Skin of body (tissue), 2 donors: Measurements from ENCODE around the gene SCCPDH. TPM values are rescaled to one million over a fixed set of nuclear protein-coding genes. Genes with fewer than 3 reads are reported as not detected.
"Not testable (repeated sequence)": the region's sequence is repeated elsewhere in the genome, so short reads cannot be mapped to it uniquely, and the experiment has no call there.

Experiments used
- DNase-seq: peaks from one replicate; lab custom pipeline; 2025; lab: John Stamatoyannopoulos, UW
- total RNA-seq: library from RNA; depleted of rRNA; stranded (reverse); fragments of >200 nt; gene quantifications from one replicate; pipeline ENCODE4 v1.2.3, GENCODE V29; 2014

Gene SCCPDH
- total RNA-seq = 29.1 TPM

- DNase-seq = peak; percentile 33
These were observed at the start of gene SCCPDH for GRCh38 chr1:246724016-246724730. TSS of gene SCCPDH (plus strand) at chr1:246724409. CDS start at chr1:246724423, 14 bp downstream.

GRCh38 chr1:246677842-246678241 is 46.4 kb upstream of the SCCPDH start:
- DNase-seq = no peak

- DNase-seq = peak; percentile 43
These were observed 45.1 kb upstream of the SCCPDH start for GRCh38 chr1:246678816-246679793.

GRCh38 chr1:246679794-246680177 is 44.4 kb upstream of the SCCPDH start:
- DNase-seq = no peak

- DNase-seq = peak; percentile 44
These were observed 44.0 kb upstream of the SCCPDH start for GRCh38 chr1:246680190-246680589.

- no peak for DNase-seq
These were observed 43.5 kb upstream of the SCCPDH start for GRCh38 chr1:246680696-246681130.

GRCh38 chr1:246681900-246682895 is 42.0 kb upstream of the SCCPDH start:
- DNase-seq = peak; percentile 59

- no peak for DNase-seq
These were observed 40.7 kb upstream of the SCCPDH start for GRCh38 chr1:246683521-246683920.

GRCh38 chr1:246687002-246687401 is 37.2 kb upstream of the SCCPDH start:
- no peak for DNase-seq

GRCh38 chr1:246689409-246690008 is 34.7 kb upstream of the SCCPDH start:
- DNase-seq = peak; percentile 28

GRCh38 chr1:246690100-246690499 is 34.1 kb upstream of the SCCPDH start:
- no peak for DNase-seq

GRCh38 chr1:246691622-246692495 is 32.4 kb upstream of the SCCPDH start:
- DNase-seq = no peak

GRCh38 chr1:246694213-246694895 is 29.9 kb upstream of the SCCPDH start:
- not testable (repeated sequence) for DNase-seq

- DNase-seq = no peak
These were observed 29.1 kb upstream of the SCCPDH start for GRCh38 chr1:246695136-246695535.

- no peak for DNase-seq
These were observed 28.5 kb upstream of the SCCPDH start for GRCh38 chr1:246695666-246696065.

GRCh38 chr1:246698466-246699094 is 25.6 kb upstream of the SCCPDH start:
- no peak for DNase-seq

- peak; percentile 88 for DNase-seq
These were observed 25.0 kb upstream of the SCCPDH start for GRCh38 chr1:246699095-246699735.

GRCh38 chr1:246703581-246703980 is 20.6 kb upstream of the SCCPDH start:
- no peak for DNase-seq
